ENCODE results near the gene FZD2. TPM values are rescaled to one million over a fixed set of nuclear protein-coding genes. Genes with fewer than 3 reads are reported as not detected.

The FZD2 gene
- total and polyA plus RNA-seq, 9 of the 15 experiments (the other 6 are each of a cell fraction or from before 2014, with no cell fraction given), result 0.03 to 4.5 (median 1.1) TPM; not detected in 1

GRCh38 chr17:44556832-44557606, at the start of gene FZD2 (continued):
- TF ChIP-seq PATZ1 (CRISPR knock-in tag; IDR thresholded peaks at IDR 0.05; ENCODE audit: borderline replicate concordance), result no peak
- peak; percentile 67 for TF ChIP-seq SOX6 (IDR thresholded peaks at IDR 0.05)
- TF ChIP-seq DEAF1 (CRISPR knock-in tag; IDR thresholded peaks at IDR 0.05), result no peak
- TF ChIP-seq ARID3B (CRISPR knock-in tag; IDR thresholded peaks at IDR 0.05; ENCODE audit: borderline replicate concordance), result no peak
- TF ChIP-seq RAD21 (CRISPR knock-in tag; conservative IDR thresholded peaks at IDR 0.05 in 1 of 2, IDR thresholded peaks at IDR 0.05 in 1 of 2), result no peak
- no peak for TF ChIP-seq ZNF780A (CRISPR knock-in tag; IDR thresholded peaks at IDR 0.05)
- TF ChIP-seq MAX (CRISPR knock-in tag; IDR thresholded peaks at IDR 0.05), result peak; percentile 55; the same call in 1 of the 2 replicates
- TF ChIP-seq RBM34 (IDR thresholded peaks at IDR 0.05; ENCODE audit: borderline replicate concordance, insufficient read depth, low read length), result no peak
- TF ChIP-seq BCOR (IDR thresholded peaks at IDR 0.05), result peak; percentile 63
- no peak for TF ChIP-seq THRB (CRISPR knock-in tag; conservative IDR thresholded peaks at IDR 0.05)
- no peak for TF ChIP-seq ZBTB34 (CRISPR knock-in tag; IDR thresholded peaks at IDR 0.05)
- no peak for TF ChIP-seq OTX1 (CRISPR knock-in tag; IDR thresholded peaks at IDR 0.05)
- no peak for TF ChIP-seq FOXA3 (CRISPR knock-in tag; conservative IDR thresholded peaks at IDR 0.05 in 1 of 2, IDR thresholded peaks at IDR 0.05 in 1 of 2)
- TF ChIP-seq TCF3 (CRISPR knock-in tag; IDR thresholded peaks at IDR 0.05), result no peak
- TF ChIP-seq CREBBP (IDR thresholded peaks at IDR 0.05; ENCODE audit: low read depth, low read length), result no peak
- no peak for TF ChIP-seq TCF15 (CRISPR knock-in tag; IDR thresholded peaks at IDR 0.05)
- peak; percentile 81 for TF ChIP-seq TOE1 (IDR thresholded peaks at IDR 0.05; ENCODE audit: borderline replicate concordance)
- TF ChIP-seq TOE1 (CRISPR knock-in tag; IDR thresholded peaks at IDR 0.05; ENCODE audit: borderline replicate concordance, low read depth), result no peak

Measured in K562 (cell line).